Lower leg skin (tissue), 3 donors: ENCODE measurements around the gene RHBDL3.

Experiments used
- CTCF ChIP-seq, 3 donors: fragments of 450-650 bp; IDR thresholded peaks; one replicate each; pipeline ENCODE4 v1.5.1; 2016; ENCODE audit warnings: antibody characterized with exemption in 3 of 3, mild to moderate bottlenecking in 3 of 3, moderate library complexity in 2 of 3
- POLR2A ChIP-seq, 2 donors: fragments of 450-650 bp; IDR thresholded peaks; one replicate each; pipeline ENCODE4 v1.6.1; 2016 to 2017; ENCODE audit warnings: antibody characterized with exemption in 2 of 2, mild to moderate bottlenecking in 1 of 2, moderate library complexity in 1 of 2

- TF ChIP-seq CTCF (IDR thresholded peaks at IDR 0.05) (no peak), POLR2A (IDR thresholded peaks at IDR 0.05) (no peak)
These were observed 11.7 kb downstream of the RHBDL3 start for GRCh38 chr17:32277284-32277683.
